ENCODE measurements around the gene ZKSCAN5.

DNA sequence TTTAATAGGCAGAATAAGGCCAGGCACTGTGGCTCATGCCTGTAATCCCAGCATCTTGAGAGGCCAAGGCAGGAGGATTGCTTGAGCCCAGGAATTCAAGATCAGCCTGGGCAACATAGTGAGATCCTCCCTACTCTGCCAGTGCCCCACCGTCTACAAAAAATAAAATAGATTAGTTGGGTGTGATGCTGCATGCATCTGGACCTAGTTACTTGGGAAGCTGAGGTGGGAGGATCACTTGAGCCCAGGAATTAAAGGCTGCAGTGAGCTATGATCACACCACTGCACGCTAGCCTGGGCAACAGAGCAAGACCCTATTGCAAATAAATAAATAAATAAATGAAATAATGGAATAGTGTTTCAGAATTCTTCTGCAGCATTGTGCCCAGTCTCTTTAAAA, 31.2 kb downstream of the ZKSCAN5 start:
- TF ChIP-seq POLR2A (IDR thresholded peaks at IDR 0.05) (no peak), EP300 (IDR thresholded peaks at IDR 0.05) (no peak)
- TF ChIP-seq, protein P1, sequence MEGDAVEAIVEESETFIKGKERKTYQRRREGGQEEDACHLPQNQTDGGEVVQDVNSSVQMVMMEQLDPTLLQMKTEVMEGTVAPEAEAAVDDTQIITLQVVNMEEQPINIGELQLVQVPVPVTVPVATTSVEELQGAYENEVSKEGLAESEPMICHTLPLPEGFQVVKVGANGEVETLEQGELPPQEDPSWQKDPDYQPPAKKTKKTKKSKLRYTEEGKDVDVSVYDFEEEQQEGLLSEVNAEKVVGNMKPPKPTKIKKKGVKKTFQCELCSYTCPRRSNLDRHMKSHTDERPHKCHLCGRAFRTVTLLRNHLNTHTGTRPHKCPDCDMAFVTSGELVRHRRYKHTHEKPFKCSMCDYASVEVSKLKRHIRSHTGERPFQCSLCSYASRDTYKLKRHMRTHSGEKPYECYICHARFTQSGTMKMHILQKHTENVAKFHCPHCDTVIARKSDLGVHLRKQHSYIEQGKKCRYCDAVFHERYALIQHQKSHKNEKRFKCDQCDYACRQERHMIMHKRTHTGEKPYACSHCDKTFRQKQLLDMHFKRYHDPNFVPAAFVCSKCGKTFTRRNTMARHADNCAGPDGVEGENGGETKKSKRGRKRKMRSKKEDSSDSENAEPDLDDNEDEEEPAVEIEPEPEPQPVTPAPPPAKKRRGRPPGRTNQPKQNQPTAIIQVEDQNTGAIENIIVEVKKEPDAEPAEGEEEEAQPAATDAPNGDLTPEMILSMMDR (IDR thresholded peaks at IDR 0.05) = no peak
